SK-N-MC (cell line): ENCODE measurements around the gene TACC3.

Experiments used
- EZH2 ChIP-seq: fragments of 200-600 bp; sonication (generic); IDR thresholded peaks from one replicate; pipeline ENCODE4 v1.6.1; 2017; ENCODE audit warnings: antibody characterized with exemption
- FOXP2 ChIP-seq: optimal IDR thresholded peaks from 2 replicates; pipeline ENCODE3; 2011; ENCODE audit warnings: mild to moderate bottlenecking, moderate library complexity; ENCODE audit not compliant: insufficient read depth; ENCODE audit errors: extremely low read length, control extremely low read depth
- POLR2AphosphoS5 ChIP-seq: IDR thresholded peaks from 2 replicates; pipeline ENCODE4 v1.6.1; 2012; ENCODE audit warnings: mild to moderate bottlenecking, low read depth, low read length, borderline replicate concordance

DNA sequence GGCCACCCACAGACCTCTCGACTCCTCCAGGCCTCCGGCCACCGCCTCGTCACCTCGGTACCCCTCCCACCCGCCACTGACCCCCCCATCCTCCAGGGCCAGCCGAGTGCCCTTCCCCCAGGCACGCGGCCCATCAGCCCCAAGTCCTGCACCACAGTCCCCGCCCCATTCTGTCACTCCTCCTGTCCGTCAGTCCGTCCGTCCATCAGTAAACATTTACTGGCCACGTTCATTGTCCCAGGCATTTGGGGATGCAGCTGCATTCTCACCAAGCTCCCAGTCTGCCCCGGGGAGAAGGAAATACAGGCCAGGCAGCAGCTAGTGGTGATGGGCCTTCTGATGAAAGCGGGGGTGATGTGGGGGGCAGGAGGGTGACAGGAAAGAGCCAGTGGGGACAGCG lies 36.5 kb downstream of the TACC3 start:
- no peak for TF ChIP-seq POLR2AphosphoS5
- no peak for TF ChIP-seq EZH2
- TF ChIP-seq FOXP2, result no peak
